Activated CD4-positive, alpha-beta T cell treated with anti-CD3 and anti-CD28 coated beads, Interleukin-2, Interleukin-6, amounts not matched to agents 100 ng/mL and 50 ng/mL, durations not matched to agents 16 hours and 8 hours (primary cell): Measurements from ENCODE around the gene TRIM71.
A peak's percentile ranks its signal among the peaks of the same experiment; 100 is the strongest.

Experiments used
- DNase-seq: peaks from one replicate; pipeline ENCODE4 v3.0.0-alpha.2; 2020

Gene TRIM71

GRCh38 chr3:32869513-32870047 lies 51.8 kb downstream of the TRIM71 start:
- no peak for DNase-seq

DNA sequence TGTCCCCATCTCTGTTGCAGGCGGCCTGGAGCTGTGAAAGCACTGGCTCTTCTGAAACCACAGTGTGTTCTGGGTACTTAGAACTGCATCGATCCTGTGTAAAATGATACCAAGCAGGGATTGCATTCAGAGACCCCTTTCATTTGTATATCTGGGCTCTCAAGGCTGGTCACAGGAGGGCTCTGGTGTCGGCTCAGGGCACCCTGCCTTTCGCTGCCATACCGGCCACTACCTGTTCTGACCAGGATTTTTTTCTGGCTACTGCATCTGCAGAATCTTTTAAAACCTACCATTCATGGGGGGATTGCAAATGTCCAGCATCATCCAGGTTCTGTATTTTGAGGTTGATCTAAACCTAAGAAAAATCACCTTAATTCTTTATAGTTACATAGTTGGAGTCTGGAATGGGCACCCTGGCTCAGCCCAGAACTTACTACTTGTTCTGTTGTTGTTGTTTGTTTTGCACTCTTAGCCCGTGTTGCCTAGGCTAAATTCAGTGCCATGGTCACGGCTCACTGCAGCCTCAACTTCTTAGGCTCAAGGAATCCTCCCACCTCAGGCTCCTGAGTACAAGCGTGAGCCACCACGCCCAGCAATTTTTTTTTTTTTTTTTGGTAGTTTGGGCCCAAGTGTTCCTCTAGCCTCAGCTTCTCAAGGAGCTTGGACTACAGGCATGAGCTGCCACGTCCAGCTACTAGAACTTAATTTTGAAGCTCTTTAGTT lies 52.7 kb downstream of the TRIM71 start:
- DNase-seq, result no peak

GRCh38 chr3:32871273-32871672 lies 53.5 kb downstream of the TRIM71 start:
- no peak for DNase-seq

DNA sequence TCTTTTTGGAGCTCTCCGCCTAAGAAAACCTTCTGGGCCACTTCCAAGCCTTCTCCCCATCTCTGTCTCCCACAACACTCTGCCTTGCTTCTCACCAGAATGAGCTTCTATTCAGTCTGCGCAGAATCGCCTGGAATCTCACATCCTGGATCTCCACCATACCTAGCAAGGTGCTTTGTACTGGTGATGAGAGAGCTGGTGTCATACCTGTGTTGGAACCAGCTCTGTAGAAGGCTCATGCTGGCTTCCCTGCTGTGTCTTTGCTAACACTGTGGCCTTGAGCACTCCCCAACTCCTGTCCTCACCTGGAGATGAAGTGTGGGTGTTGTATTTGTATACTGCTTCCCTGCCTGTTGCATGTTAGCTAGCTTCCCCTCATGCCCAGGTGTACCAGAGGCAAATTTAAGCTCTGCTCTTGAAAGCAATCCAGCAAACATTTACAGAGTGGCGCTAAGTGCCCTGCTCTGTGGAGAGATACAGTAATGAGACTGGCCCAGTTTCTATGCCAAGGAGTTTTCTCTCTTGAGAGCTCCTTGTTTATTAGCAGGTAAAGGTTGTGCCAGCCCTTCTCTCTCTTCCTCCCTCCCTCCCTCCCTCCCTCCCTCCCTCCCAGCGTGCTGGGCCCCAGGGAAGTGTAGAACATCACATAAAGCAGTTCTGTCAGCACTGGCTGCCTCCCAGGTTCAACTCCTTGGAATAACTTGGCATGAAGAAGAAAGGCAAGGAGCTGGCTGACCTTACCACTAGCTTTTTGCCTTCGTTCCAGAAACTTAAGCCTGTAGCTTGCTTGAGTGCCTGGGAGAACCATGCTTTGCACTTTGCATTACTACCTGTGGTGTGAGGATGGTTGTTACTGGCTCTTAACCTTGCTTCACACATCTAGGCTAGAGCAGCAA lies 54.9 kb downstream of the TRIM71 start:
- no peak for DNase-seq

DNA sequence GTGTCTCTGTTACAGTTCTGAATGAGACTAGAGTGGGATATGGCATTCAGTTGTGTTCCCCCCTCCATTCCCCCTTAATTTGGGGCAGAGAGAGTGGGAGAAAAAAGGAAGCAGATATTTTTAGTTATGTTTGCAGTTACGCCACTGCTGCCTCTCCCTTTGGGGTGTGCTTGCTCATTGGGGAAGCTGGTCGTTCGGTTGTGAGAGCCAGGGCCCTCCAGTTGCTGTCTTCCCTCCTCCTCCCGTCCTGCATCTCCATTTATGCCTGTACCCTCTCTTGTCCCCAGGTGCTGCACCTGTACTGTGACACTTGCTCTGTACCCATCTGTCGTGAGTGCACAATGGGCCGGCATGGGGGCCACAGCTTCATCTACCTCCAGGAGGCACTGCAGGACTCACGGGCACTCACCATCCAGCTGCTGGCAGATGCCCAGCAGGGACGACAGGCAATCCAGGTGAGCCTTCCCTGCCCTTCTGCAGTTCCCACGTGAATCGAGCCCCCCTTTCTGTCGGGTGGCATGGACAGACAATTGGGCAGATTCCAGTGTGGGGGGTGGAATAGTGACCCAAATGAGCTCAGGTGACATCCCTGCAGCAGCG lies 55.8 kb downstream of the TRIM71 start:
- DNase-seq, result no peak

GRCh38 chr3:32876920-32877319 lies 59.1 kb downstream of the TRIM71 start:
- no peak for DNase-seq

- DNase-seq, result no peak
These were observed 59.8 kb downstream of the TRIM71 start for GRCh38 chr3:32877598-32877997.

- DNase-seq, result no peak
These were observed 62.4 kb downstream of the TRIM71 start for GRCh38 chr3:32880225-32880624.

DNA sequence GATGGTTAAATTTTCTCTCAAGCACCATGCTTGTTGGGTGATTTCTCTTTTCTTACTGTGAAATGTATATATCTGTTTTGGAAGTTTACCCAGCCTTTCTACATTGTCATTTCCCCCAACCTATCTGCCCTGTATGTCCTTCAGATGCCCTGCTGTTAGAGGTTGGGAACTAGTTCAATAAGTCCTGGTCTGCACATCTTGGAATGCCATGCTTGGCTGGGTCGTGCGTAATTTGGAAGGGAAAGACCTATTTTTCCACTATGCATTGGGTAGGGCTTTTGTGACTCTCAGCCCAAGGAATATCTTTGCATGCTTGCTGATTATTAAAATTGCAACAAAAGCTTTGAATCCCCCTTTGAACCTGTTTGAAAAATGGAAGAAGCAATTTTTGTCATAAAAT lies 63.8 kb downstream of the TRIM71 start:
- DNase-seq, result no peak

DNA sequence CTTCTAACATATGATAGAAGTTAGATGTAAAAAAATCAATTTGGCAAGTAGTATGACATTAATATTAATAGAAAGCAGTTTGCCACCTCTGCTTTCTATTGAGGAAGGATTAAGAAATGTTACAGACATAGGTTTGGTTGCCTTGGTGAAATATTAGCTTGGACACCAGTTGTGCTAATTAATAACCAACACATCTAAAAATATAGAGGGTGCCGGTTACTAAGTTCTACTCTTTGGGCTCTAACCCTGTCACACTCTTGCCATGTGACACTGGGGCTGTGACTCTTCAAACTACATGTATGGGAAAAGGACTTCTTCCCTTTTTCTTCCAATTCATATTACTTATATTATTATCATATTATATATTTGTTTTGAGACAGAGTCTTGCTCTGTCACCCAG lies 64.4 kb downstream of the TRIM71 start:
- DNase-seq, result no peak

- peak; percentile 82 for DNase-seq
These were observed 64.8 kb downstream of the TRIM71 start for GRCh38 chr3:32882603-32883025.

- no peak for DNase-seq
These were observed 66.0 kb downstream of the TRIM71 start for GRCh38 chr3:32883817-32884216.

- no peak for DNase-seq
These were observed 66.8 kb downstream of the TRIM71 start for GRCh38 chr3:32884591-32884990.

- DNase-seq, result no peak
These were observed 67.6 kb downstream of the TRIM71 start for GRCh38 chr3:32885283-32885901.

DNA sequence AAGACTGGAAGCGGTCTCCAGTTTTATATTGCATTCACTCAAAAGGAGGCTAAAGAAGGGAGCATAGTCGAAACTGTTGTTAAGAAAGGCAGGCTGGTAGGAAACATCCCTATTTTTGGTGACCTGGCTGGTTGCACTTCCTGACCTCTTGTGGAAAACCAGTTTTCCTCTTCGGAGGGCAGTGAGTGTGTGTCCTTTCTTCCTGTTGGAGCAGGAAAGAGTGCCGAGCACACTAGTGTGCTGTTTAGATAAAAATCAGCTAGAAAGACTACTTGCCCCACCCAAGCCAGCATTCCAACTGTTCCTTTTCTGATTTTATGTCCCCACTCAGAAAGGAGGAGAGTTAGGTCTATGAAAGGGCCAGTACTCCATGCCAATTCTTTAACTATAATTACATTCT lies 68.5 kb downstream of the TRIM71 start:
- no peak for DNase-seq

DNA sequence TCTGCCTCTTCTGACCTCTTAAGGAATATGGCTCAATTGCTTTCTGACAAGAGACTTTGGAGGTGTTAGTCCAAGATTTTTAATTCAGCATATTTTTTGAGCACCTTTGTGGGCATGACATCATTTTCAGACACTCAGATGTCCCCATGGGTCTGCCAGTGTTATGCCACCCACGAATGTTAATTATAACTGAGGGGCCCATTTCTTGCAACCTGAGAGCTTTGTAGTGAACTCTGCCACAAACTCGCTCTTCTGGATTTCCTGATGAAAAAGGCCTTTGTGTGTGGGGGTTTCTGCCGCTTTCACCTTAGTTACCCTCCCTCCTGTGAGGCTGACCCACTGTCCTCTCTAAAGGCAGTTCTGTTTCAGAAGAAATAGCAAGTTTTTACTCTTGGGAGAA lies 69.1 kb downstream of the TRIM71 start:
- no peak for DNase-seq

DNA sequence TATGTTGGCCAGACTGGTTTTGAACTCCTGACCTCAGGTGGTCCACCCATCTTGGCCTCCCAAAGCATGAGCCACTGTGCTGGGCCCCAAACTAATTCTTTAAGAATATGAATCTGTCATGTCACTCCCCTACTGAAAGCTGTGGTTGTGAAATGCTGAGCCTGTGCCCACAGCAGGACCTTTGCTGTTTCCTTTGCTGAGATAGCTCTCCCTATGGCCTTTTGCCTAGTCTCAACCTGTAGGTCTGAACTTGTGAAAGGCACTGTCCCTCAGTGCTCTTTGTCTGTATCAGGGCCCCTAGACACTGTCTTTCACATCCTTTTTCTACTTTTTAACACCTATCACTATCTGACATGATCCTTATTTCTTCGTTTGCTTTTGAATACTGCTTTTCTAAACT lies 70.9 kb downstream of the TRIM71 start:
- no peak for DNase-seq

GRCh38 chr3:32890420-32891276 lies 72.9 kb downstream of the TRIM71 start:
- DNase-seq, result no peak

GRCh38 chr3:32891365-32891764 lies 73.6 kb downstream of the TRIM71 start:
- no peak for DNase-seq

GRCh38 chr3:32892625-32893598 lies 75.1 kb downstream of the TRIM71 start:
- DNase-seq, result no peak

DNA sequence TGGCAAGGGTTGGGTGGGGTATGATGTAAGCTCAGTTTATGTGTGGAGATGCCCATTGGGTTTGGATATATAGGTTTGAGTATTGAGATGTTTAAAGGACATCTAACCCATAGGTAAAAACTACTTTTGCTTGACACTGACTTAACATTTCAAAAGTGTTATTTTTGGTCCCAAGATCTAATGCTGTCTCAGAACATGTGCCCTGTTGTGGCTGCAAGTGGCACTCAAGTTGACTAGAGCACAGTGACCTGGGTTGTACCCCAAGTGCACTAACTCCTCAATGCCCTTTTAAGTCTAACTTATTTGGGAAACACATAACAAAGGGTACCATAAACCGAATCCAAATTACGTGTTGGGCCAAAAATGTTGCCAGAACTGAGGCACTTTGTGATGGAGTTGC lies 77.2 kb downstream of the TRIM71 start:
- DNase-seq, result no peak
